WTC11 (cell line): Measurements from ENCODE around the gene HOXB6. TPM values are rescaled to one million over a fixed set of nuclear protein-coding genes. Genes with fewer than 3 reads are reported as not detected.

Experiments used
- ATAC-seq: fragments of 200-7000 bp; cut with Tn5 transposase; 2 replicates; pipeline ENCODE4 v1.10.0; 2021; ENCODE audit warnings: mild to moderate bottlenecking, moderate library complexity
- CTCF ChIA-PET: fragments of 300-600 bp; sonication (Branson Sonifier 250); formaldehyde crosslinking; loops from one replicate; lab custom pipeline; 2021; ENCODE audit warnings: antibody characterized with exemption; lab: Charles Lee
- POLR2A ChIA-PET: fragments of 350-600 bp; sonication (Branson Sonifier 250); formaldehyde crosslinking; loops from one replicate; lab custom pipeline; 2021; ENCODE audit warnings: antibody characterized with exemption; lab: Charles Lee
- DNase-seq: peaks from one replicate; pipeline ENCODE4 v3.0.0; 2021; ENCODE audit warnings: low spot score
- H3K27ac Mint-ChIP-seq: 2 replicates; pipeline ENCODE4 v1.8.0; 2021; ENCODE audit warnings: mixed read lengths
- H3K27me3 Mint-ChIP-seq: 2 replicates; pipeline ENCODE4 v1.8.0; 2021; ENCODE audit warnings: low read depth, mild to moderate bottlenecking, moderate library complexity, mixed read lengths
- H3K36me3 Mint-ChIP-seq: 2 replicates; pipeline ENCODE4 v1.8.0; 2021; ENCODE audit warnings: mixed read lengths
- H3K4me1 Mint-ChIP-seq: 2 replicates; pipeline ENCODE4 v1.8.0; 2022; ENCODE audit warnings: mixed read lengths
- H3K4me3 Mint-ChIP-seq: 2 replicates; pipeline ENCODE4 v1.8.0; 2021; ENCODE audit warnings: mild to moderate bottlenecking, moderate library complexity, mixed read lengths
- H3K9me3 Mint-ChIP-seq: 2 replicates; pipeline ENCODE4 v1.8.0; 2021; ENCODE audit warnings: mixed read lengths
- CREM ChIP-seq: sonication (generic); formaldehyde crosslinking; IDR thresholded peaks from 2 replicates; pipeline ENCODE4 v1.8.1; 2022; ENCODE audit warnings: mild to moderate bottlenecking, missing genetic modification reagents, moderate library complexity
- CTCF ChIP-seq: fragments of 200-600 bp; IDR thresholded peaks from 2 replicates; pipeline ENCODE4 v1.8.0; 2022; ENCODE audit warnings: antibody characterized with exemption
- E2F5 ChIP-seq: sonication (generic); formaldehyde crosslinking; IDR thresholded peaks from 2 replicates; pipeline ENCODE4 v1.8.1; 2022; ENCODE audit warnings: mild to moderate bottlenecking, moderate library complexity, missing genetic modification reagents
- EMX1 ChIP-seq: fragments of 250-450 bp; sonication (Bioruptor Pico); IDR thresholded peaks from 2 replicates; pipeline ENCODE4 v1.8.0; 2021; ENCODE audit warnings: mild to moderate bottlenecking
- FOXJ3 ChIP-seq: sonication (generic); formaldehyde crosslinking; IDR thresholded peaks from 2 replicates; pipeline ENCODE4 v1.9.0; 2021; ENCODE audit warnings: missing genetic modification reagents, mild to moderate bottlenecking, borderline replicate concordance
- FOXK1 ChIP-seq: sonication (generic); formaldehyde crosslinking; IDR thresholded peaks from 2 replicates; pipeline ENCODE4 v1.8.0; 2022; ENCODE audit warnings: mild to moderate bottlenecking, moderate library complexity, missing genetic modification reagents
- GRHL2 ChIP-seq: fragments of 250-450 bp; sonication (Bioruptor Pico); IDR thresholded peaks from 2 replicates; pipeline ENCODE4 v1.8.0; 2022; ENCODE audit warnings: mild to moderate bottlenecking, moderate library complexity; ENCODE audit not compliant: insufficient replicate concordance, severe bottlenecking
- IRF2 ChIP-seq: sonication (generic); formaldehyde crosslinking; IDR thresholded peaks from 2 replicates; pipeline ENCODE4 v1.8.0; 2022; ENCODE audit warnings: low read depth, missing genetic modification reagents, borderline replicate concordance
- MXD4 ChIP-seq: fragments of 250-450 bp; sonication (Bioruptor Pico); IDR thresholded peaks from 2 replicates; pipeline ENCODE4 v1.8.0; 2021; ENCODE audit warnings: mild to moderate bottlenecking, moderate library complexity, borderline replicate concordance
- MYBL2 ChIP-seq: sonication (generic); formaldehyde crosslinking; IDR thresholded peaks from 2 replicates; pipeline ENCODE4 v1.8.1; 2023; ENCODE audit warnings: mild to moderate bottlenecking, moderate library complexity, missing genetic modification reagents
- NR2C2 ChIP-seq: sonication (generic); formaldehyde crosslinking; IDR thresholded peaks from 2 replicates; pipeline ENCODE4 v1.8.0; 2022; ENCODE audit warnings: mild to moderate bottlenecking, missing genetic modification reagents
- PRRX2 ChIP-seq: fragments of 250-450 bp; sonication (Bioruptor Pico); IDR thresholded peaks from 2 replicates; pipeline ENCODE4 v1.8.0; 2021; ENCODE audit warnings: mild to moderate bottlenecking
- SP1 ChIP-seq: sonication (generic); formaldehyde crosslinking; conservative IDR thresholded peaks from 2 replicates; pipeline ENCODE4 v1.8.1; 2022; ENCODE audit warnings: missing genetic modification reagents
- ZNF532 ChIP-seq: fragments of 250-450 bp; sonication (Bioruptor Pico); IDR thresholded peaks from 2 replicates; pipeline ENCODE4 v1.9.0; 2021; ENCODE audit warnings: mild to moderate bottlenecking, borderline replicate concordance
- total RNA-seq: library from RNA; stranded (reverse); gene quantifications from 3 replicates; pipeline ENCODE4 v1.2.3, GENCODE V29; 2021

HOXB6 gene
- total RNA-seq, 1 experiment from 2014 or later, result not detected

- no peak for TF ChIP-seq E2F5 (CRISPR knock-in tag)
- no peak for TF ChIP-seq EMX1 (CRISPR knock-in tag)
- no peak for TF ChIP-seq MYBL2 (CRISPR knock-in tag)
- no peak for TF ChIP-seq IRF2 (CRISPR knock-in tag)
- TF ChIP-seq GRHL2 (CRISPR knock-in tag), result no peak
- no peak for TF ChIP-seq CTCF
- no peak for TF ChIP-seq NR2C2
- TF ChIP-seq CREM (CRISPR knock-in tag), result no peak
- no peak for TF ChIP-seq FOXJ3 (CRISPR knock-in tag)
- no peak for TF ChIP-seq ZNF532
- TF ChIP-seq, all 79 proteins: peak for 0
Observed at GRCh38 chr17:48631693-48632578, 27.1 kb upstream of the HOXB6 start (continued).

GRCh38 chr17:48630925-48631692, 26.3 kb upstream of the HOXB6 start:
- peaks cover 20% of the 10 kb centered on the region for H3K4me1 Mint-ChIP-seq
- DNase-seq, result no peak
- no peak for ATAC-seq
- ChIA-PET CTCF (interaction anchor here (0.7 kb wide), 1 partner anchor 10 kb away, joined by 3 read pairs; no protein-coding TSS in a partner anchor), POLR2A (no interaction called here)
- no peak overlapping the region for H3K27ac Mint-ChIP-seq
- no peaks in the 10 kb centered on the region for H3K9me3 Mint-ChIP-seq
- TF ChIP-seq SP1 (CRISPR knock-in tag) (no peak), FOXK1 (CRISPR knock-in tag) (no peak), PRRX2 (CRISPR knock-in tag) (no peak), CTCF (no peak), MXD4 (CRISPR knock-in tag) (no peak)
- no peak overlapping the region for H3K4me3 Mint-ChIP-seq
- H3K27me3 Mint-ChIP-seq, result peaks cover 100% of the 10 kb centered on the region; the same call in 1 of the 2 replicates
- H3K36me3 Mint-ChIP-seq, result no peaks in the 10 kb centered on the region; the same call in 1 of the 2 replicates
